NOMO-1 (cell line): ENCODE results near the gene UNC5CL.
"Not testable (repeated sequence)": the region's sequence is repeated elsewhere in the genome, so short reads cannot be mapped to it uniquely, and the experiment has no call there.

Source experiments
- DNase-seq, 2 experiments: peaks; one replicate each; lab custom pipeline; 2025; ENCODE audit not compliant: unreplicated experiment in 2 of 2; lab: John Stamatoyannopoulos, UW

UNC5CL gene

GRCh38 chr6:41011673-41012072 is 27.3 kb downstream of the UNC5CL start:
- DNase-seq, result no peak

DNA sequence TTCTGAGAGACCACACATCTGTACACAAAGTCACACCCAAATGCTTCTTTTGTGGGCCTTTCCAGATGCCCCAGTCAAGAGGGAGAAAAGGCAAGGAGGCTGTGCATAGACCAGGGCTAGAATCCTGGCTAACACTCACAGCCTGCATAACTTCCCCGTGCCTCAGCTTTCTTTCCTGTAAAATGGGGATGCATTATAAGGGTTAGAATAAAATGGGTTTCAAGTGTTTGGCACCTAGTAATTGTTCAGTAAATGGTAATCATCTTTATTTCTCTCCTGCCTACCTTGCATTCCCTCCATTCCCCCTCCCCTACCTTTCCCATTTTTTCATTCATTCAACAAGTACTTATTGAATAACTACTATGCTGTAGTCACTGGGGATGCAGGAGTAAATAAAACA is 29.4 kb downstream of the UNC5CL start:
- no peak for DNase-seq

GRCh38 chr6:41008011-41008410 is 31.0 kb downstream of the UNC5CL start:
- no peak for DNase-seq

- not testable (repeated sequence) for DNase-seq
Measured at GRCh38 chr6:41006980-41007379, 32.0 kb downstream of the UNC5CL start.

- DNase-seq, result peak; percentile 56 to 57
Measured at GRCh38 chr6:41006217-41006616, 32.8 kb downstream of the UNC5CL start.

- DNase-seq, result no peak
Measured at GRCh38 chr6:41002168-41002567, 36.9 kb downstream of the UNC5CL start.

- DNase-seq, result no peak
Measured at GRCh38 chr6:41000248-41000647, 38.8 kb downstream of the UNC5CL start.

GRCh38 chr6:40999569-40999968 is 39.5 kb downstream of the UNC5CL start:
- DNase-seq, result peak; percentile 28 to 52

- no peak for DNase-seq
Measured at GRCh38 chr6:40998661-40999060, 40.4 kb downstream of the UNC5CL start.

DNA sequence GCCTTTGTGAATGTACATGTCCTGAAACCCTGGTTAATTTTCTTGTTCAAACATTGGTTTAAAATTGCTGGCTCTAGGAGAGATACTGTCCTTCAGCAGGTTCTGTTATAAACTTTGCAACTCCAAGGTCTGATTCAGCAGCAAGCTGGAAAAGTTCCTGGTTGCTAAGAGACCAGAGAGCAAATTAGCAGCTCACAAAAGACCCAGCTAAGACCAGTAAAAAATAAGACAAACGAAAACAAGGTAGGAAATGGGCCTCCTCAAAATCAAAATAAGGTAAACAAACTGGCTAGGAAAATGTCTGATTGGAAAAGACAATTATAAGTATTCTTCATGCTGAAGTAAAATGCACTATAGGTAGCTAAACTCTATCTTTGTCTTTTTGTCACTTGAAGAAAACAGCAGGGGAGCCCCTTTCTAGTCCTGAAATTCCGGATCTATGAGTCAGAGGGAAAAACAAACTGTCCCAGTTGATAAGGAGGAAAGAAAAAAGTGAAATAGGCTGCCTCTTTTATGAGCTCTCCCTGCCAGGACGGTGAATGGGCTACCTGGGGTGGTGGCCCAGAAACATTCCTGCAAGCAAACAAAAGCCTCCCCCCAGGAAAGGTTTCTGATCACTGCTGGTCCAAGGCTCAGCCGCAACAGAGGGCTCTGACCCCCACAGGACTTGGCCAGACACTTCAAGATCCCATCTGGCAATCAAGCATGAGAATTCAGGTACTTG is 41.6 kb downstream of the UNC5CL start:
- DNase-seq, result no peak

DNA sequence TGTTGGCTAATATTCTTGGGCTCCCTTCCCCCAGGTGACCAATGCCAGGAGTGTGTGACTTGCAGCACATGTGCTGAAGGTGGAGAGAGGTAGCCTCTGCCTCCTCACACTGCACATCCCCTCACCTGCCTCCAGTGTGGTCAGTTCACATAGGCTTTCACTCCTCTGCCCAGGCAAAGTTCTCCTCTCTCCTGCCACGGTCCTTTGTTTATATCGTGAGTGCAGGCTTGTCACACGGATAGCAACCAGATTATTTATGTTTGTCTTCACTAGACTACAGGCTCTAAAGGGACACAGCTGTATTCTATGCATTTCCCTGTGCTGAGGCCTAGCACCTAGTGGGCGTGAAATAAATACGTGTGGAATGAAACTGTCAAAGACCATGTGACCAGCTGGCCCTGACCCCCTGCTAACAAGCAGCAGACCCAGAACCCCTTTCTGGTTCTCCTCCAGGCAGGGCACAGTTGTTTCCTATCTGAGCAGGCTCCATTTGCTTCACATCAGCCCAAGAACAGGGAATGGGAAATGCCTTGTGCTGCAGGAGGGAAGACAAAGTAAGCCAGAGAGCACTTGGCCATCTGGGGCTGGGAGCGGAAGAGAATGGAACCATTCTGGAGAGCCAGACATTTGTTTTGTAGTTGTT is 42.3 kb downstream of the UNC5CL start:
- DNase-seq, result no peak

- no peak for DNase-seq
Measured at GRCh38 chr6:40992746-40993145, 46.3 kb downstream of the UNC5CL start.

- DNase-seq, result no peak
Measured at GRCh38 chr6:40990301-40990700, 48.7 kb downstream of the UNC5CL start.

DNA sequence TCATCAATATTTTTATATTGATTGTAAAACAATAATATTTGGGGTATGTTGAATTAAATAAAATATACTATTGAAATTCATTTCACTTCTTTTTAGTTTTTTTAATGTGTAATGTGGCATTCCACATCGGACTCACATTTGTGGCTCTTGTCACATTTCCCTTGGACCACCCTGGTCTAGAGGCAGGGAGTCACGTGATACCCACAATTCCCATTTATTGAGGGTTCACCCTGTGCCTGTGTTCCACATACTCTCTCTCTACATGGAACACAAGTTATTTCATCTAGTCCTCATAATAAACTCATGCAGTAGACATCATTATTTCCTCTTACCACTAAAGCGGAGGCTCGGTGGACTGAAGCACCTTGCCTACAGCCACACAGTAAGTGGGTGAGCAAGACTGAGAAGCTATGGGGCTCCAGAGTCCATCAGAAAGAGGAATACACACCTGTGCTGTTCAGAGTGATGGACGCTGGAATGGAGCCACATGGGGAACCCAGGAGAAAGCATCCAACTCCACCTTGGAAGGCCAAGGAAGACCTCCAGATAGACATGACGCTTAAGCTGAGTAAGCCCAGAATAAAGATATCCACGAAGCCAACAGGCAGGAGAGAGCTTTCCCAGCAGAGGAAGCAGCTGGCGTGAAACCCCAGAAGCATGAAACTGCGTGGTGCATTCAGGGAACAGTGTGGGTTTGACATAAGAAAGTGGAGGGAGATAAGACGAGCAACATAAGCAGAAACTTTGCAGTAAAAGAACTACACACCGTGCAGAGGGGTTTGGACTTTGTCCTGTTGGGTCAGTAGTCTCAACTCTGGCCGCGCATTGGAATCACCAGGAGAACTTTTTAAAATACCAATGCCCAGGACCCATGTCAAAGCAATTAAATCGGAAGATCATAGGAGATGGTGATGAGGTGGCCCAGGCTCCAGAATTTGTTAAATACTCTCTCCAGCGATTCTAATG is 49.5 kb downstream of the UNC5CL start:
- no peak for DNase-seq

- peak in 1 of 2 experiments; percentile 14 for DNase-seq
Measured at GRCh38 chr6:40988634-40989033, 50.4 kb downstream of the UNC5CL start.

DNA sequence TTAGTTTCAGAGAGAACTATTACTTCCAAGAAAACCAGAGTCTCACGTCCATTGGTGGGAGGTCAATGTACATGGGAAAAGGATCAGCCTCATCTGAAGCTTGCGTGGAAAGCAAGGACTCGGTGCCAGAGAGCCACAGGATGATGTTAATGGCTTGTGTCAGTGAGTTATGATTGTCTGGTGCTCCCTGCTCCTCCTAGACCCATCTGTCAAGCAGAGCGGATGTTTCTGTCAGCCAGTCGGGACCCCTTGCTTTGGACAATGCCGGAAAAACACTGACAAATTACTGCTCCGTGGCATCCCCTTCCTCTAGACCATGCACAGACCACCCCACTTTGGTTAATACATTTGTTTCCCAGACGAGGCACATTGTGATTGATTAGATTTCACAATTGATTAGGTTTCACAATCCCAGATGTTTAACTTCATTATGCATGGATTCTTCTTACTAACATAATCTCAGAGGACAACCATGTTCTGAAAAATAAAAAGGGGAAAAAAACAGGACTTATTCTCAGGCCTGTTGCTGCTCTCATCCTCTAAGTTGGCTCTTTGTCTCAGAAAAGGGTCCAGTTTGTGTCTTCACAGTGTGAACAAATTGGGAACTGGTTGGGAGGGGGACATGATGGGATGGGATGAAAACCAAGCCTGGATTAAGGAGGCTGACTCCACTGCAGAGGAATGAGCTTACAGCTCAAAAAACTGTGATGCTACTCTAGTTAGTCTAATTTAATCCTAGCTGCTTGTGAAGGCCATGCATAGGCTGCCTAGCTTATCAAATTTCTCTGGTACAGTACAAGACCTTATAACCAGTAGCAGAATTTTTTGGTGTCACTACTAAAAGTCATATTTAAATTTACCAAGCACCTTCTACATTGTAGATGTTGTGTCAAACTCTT is 51.9 kb downstream of the UNC5CL start:
- no peak for DNase-seq

- no peak for DNase-seq
Measured at GRCh38 chr6:40986364-40986763, 52.7 kb downstream of the UNC5CL start.

DNA sequence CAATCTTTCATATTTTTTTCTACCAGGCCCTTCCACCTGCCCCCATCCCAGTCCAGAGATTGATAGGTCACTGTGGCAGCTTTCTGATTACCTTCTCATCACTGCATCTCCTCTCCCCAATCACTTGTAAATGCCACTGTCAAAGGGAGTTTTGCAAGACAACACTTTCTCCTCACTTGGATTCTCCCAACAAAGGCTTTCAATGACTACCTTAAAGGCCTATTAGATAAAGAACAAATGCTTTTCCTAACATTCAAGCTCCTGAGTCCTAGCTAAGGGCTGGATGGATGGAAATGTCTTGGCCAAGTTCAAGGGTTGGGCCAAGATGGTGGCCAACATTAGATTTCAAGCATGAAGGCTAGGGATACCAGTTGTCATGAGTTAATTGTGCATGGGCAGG is 55.3 kb downstream of the UNC5CL start:
- no peak for DNase-seq

DNA sequence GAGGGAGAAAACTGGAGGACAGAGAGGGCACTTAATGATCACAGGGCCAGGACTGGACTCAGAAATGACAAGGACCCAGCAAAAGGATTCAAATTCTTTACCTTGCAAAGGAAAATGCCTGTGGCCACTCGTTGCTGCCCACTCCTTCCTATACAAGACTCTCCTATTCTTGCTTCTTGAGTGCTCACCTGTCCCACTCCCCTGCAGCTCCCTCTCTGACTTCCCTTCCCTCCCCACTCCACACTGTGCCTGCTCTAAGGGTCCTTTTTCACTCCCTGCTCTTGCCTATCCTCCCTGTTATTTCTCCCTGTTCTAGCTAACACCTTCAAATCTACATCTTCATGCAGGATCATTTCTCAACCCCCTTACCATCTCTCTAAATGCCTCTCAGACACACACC is 56.1 kb downstream of the UNC5CL start:
- DNase-seq, result no peak

GRCh38 chr6:40978687-40979289 is 60.2 kb downstream of the UNC5CL start:
- DNase-seq, result no peak
